HFFc6 (cell line): ENCODE results near the gene SRPX2. TPM values are rescaled to one million over a fixed set of nuclear protein-coding genes. Genes with fewer than 3 reads are reported as not detected.

Experiments used
- DNase-seq: peaks from one replicate; pipeline ENCODE4 v3.0.0-alpha.2; 2018
- H3K27ac Mint-ChIP-seq: 2 replicates; pipeline ENCODE4 v1.8.0; 2020; ENCODE audit warnings: mild to moderate bottlenecking, mixed read lengths
- H3K27me3 Mint-ChIP-seq: 2 replicates; pipeline ENCODE4 v1.8.0; 2021; ENCODE audit warnings: mild to moderate bottlenecking, moderate library complexity, mixed read lengths; ENCODE audit not compliant: insufficient read depth
- H3K36me3 Mint-ChIP-seq: 2 replicates; pipeline ENCODE4 v1.8.0; 2021; ENCODE audit warnings: low read depth, mixed read lengths
- H3K4me1 Mint-ChIP-seq: 2 replicates; pipeline ENCODE4 v1.8.0; 2020; ENCODE audit warnings: low read depth, mixed read lengths
- H3K4me3 Mint-ChIP-seq: 2 replicates; pipeline ENCODE4 v1.8.0; 2020; ENCODE audit warnings: mild to moderate bottlenecking, moderate library complexity, mixed read lengths
- H3K9me3 Mint-ChIP-seq: 2 replicates; pipeline ENCODE4 v1.8.0; 2020; ENCODE audit warnings: mild to moderate bottlenecking, mixed read lengths
- total RNA-seq, 6 experiments: library from RNA; stranded (reverse); fragmentation: NEBNext Ultra II Directional; extraction: Animal tissue kit (Norgen Biotek cat#: 25700); gene quantifications; 2 replicates in 1 of 6; 3 replicates in 5 of 6; pipeline ENCODE4 v1.2.3, GENCODE V29; 2021
- TF ChIP-seq, protein P1 (sequence below): fragments of 200-600 bp; sonication (generic); IDR thresholded peaks from 2 replicates; pipeline ENCODE4 v1.5.0; 2021; ENCODE audit warnings: antibody characterized with exemption, mild to moderate bottlenecking

The SRPX2 gene
- total RNA-seq, 6 experiments from 2014 or later: 16.8 to 32.0 (median 23.7) TPM

DNA sequence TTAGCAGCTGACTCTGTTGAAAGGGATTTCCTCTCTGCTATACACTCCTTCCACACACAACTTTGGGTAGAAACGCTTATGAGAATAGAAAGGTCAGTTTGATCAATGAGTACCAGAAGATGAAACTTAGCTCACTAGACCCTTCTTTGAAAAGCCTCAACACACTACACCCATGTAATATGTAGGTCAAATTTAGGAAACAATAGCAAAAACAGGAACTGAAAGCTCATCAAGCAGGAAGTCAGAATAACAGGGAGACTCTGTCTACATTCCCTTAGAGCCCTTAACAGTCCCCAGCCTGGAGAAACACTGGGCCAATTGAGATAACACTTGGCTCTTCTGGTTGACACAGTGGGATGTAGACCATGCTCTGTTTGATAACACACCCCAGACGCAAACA is 30.7 kb downstream of the SRPX2 start:
- H3K27ac Mint-ChIP-seq: peak overlapping the region; percentile 24; the same call in 1 of the 2 replicates
- H3K9me3 Mint-ChIP-seq: no peaks in the 10 kb centered on the region
- H3K27me3 Mint-ChIP-seq: peaks cover under 1% of the 10 kb centered on the region
- H3K36me3 Mint-ChIP-seq: peaks cover 6% of the 10 kb centered on the region
- DNase-seq: no peak
- no peak overlapping the region; the same call in 1 of the 2 replicates for H3K4me3 Mint-ChIP-seq
- H3K4me1 Mint-ChIP-seq: peaks cover 57% of the 10 kb centered on the region
- TF ChIP-seq, protein P1, sequence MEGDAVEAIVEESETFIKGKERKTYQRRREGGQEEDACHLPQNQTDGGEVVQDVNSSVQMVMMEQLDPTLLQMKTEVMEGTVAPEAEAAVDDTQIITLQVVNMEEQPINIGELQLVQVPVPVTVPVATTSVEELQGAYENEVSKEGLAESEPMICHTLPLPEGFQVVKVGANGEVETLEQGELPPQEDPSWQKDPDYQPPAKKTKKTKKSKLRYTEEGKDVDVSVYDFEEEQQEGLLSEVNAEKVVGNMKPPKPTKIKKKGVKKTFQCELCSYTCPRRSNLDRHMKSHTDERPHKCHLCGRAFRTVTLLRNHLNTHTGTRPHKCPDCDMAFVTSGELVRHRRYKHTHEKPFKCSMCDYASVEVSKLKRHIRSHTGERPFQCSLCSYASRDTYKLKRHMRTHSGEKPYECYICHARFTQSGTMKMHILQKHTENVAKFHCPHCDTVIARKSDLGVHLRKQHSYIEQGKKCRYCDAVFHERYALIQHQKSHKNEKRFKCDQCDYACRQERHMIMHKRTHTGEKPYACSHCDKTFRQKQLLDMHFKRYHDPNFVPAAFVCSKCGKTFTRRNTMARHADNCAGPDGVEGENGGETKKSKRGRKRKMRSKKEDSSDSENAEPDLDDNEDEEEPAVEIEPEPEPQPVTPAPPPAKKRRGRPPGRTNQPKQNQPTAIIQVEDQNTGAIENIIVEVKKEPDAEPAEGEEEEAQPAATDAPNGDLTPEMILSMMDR: no peak

DNA sequence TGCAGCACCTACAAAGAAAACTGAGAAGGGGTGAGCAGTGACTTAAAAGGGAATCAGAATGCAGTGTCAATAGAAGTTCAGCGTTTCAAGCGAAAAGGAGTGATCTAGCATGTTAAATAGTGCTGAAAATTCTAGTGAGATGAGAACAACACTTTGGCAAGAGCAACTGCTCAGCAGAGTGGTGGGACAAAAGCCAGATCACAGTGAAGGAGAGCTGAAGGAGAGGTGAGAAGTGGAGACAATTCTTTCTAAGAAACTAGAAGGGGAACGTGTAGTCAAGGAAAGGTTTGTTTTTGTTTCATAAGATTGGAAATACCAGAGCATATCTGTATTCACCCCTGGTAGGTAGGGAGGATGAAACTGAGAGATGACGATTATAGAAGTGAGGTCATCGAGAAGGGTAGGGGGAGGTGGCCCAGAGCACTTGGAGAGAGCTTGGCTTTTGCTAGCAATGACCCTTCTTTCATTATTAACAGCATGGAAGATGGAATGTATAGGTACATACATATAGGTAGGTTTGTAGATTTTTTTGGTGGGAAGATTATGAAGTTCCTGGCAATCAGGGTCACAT is 33.7 kb downstream of the SRPX2 start:
- TF ChIP-seq, protein P1: no peak
- Mint-ChIP-seq H3K27me3 (peaks cover 1% of the 10 kb centered on the region), H3K4me3 (no peak overlapping the region), H3K4me1 (peaks cover 57% of the 10 kb centered on the region), H3K36me3 (peaks cover 6% of the 10 kb centered on the region), H3K27ac (no peak overlapping the region), H3K9me3 (no peaks in the 10 kb centered on the region)
- no peak for DNase-seq

DNA sequence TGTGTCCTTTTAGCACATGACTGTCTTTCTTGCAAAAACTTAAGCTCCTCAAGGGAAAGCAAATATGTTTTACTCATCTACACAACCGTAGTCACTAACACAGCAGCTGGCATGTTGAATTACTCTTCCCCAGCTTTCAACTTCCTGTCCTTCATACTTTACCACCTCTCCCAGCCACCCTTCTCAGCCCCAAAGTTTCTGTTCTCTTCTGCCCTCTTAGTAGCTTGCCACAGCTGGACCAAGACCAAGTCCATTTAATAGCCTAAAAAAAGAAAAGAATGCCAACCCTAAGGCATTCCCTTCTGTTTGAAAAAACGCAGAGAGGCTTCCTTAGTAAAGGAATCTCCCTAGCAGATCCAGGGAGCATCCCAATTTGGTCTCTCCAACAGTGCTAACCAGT is 36.8 kb downstream of the SRPX2 start:
- DNase-seq: no peak
- H3K36me3 Mint-ChIP-seq: peaks cover 6% of the 10 kb centered on the region
- H3K9me3 Mint-ChIP-seq: no peaks in the 10 kb centered on the region
- H3K27me3 Mint-ChIP-seq: peaks cover 1% of the 10 kb centered on the region; the same call in 1 of the 2 replicates
- peaks cover 42% of the 10 kb centered on the region for H3K4me1 Mint-ChIP-seq
- peak overlapping the region; percentile 5 for H3K27ac Mint-ChIP-seq
- TF ChIP-seq, protein P1: no peak
- no peak overlapping the region for H3K4me3 Mint-ChIP-seq

DNA sequence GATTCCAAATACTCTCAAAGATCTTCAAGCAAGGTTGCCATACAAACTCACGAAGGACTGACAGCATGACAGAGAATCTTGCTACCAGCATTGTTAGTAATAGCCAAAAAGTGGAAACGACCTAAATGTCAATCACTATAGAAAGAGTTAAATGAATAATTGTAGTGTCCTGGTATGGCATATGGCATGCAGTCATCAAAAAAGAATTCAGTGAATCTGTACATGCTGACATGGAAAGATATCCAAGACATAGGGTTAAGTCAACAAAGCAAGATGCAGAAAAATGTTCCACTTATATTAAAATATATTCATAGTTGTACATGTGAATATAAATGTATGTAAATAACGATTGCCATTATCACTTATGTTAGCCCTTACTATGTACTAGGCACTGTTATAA is 37.6 kb downstream of the SRPX2 start:
- TF ChIP-seq, protein P1: no peak
- Mint-ChIP-seq H3K9me3 (no peaks in the 10 kb centered on the region), H3K4me1 (peaks cover 42% of the 10 kb centered on the region), H3K36me3 (peaks cover 6% of the 10 kb centered on the region), H3K27ac (no peak overlapping the region), H3K4me3 (no peak overlapping the region), H3K27me3 (peaks cover 1% of the 10 kb centered on the region; the same call in 1 of the 2 replicates)
- no peak for DNase-seq

DNA sequence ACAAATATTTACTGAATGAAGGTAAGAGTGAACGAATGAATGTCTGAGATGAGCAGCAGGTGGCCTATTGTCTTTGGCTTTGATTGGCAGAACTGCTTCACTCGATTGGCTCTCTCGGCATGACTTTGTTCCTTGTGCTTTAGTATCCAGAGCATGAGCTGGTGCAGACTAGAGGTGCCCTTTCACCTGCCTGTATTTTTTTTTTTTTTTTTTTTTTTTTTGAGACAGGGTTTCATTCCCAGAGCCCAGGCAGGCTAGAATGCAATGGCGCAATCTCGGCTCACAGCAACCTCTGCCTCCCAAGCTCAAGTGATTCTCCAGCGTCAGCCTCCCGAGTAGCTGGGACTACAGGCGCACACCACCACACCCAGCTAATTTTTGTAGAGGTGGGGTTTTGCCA is 38.9 kb downstream of the SRPX2 start:
- no peak overlapping the region for H3K4me3 Mint-ChIP-seq
- H3K4me1 Mint-ChIP-seq: peaks cover 31% of the 10 kb centered on the region
- peaks cover 1% of the 10 kb centered on the region; the same call in 1 of the 2 replicates for H3K27me3 Mint-ChIP-seq
- no peaks in the 10 kb centered on the region for H3K9me3 Mint-ChIP-seq
- TF ChIP-seq, protein P1: no peak
- no peak for DNase-seq
- peaks cover under 1% of the 10 kb centered on the region; the same call in 1 of the 2 replicates for H3K36me3 Mint-ChIP-seq
- no peak overlapping the region for H3K27ac Mint-ChIP-seq
